Activated naive CD8-positive, alpha-beta T cell treated with anti-CD3 and anti-CD28 coated beads, Interleukin-2, amount 10 ng/mL, durations not matched to agents 7 days and 5 days (primary cell): ENCODE results near the gene EIF4E2. TPM values are rescaled to one million over a fixed set of nuclear protein-coding genes. Genes with fewer than 3 reads are reported as not detected.
A peak's percentile ranks its signal among the peaks of the same experiment; 100 is the strongest.
"Not testable (repeated sequence)": the region's sequence is repeated elsewhere in the genome, so short reads cannot be mapped to it uniquely, and the experiment has no call there.

Source experiments
- ATAC-seq: fragments of 150-1000 bp; cut with Tn5 transposase; one replicate; pipeline ENCODE4 v1.10.0; 2021; ENCODE audit warnings: low read depth, moderate library complexity
- POLR2A ChIA-PET: fragments of 350-600 bp; sonication (Branson Sonifier 250); formaldehyde crosslinking; loops from one replicate; lab custom pipeline; 2021; ENCODE audit warnings: antibody characterized with exemption; lab: Charles Lee
- DNase-seq: peaks from one replicate; pipeline ENCODE4 v3.0.0; 2021
- H3K27ac Mint-ChIP-seq: one replicate; pipeline ENCODE4 v1.8.0; 2022; ENCODE audit warnings: mild to moderate bottlenecking, mixed read lengths
- H3K27me3 Mint-ChIP-seq: one replicate; pipeline ENCODE4 v1.8.0; 2022; ENCODE audit warnings: mild to moderate bottlenecking, moderate library complexity, mixed read lengths
- H3K36me3 Mint-ChIP-seq: one replicate; pipeline ENCODE4 v1.8.0; 2021; ENCODE audit warnings: mild to moderate bottlenecking, mixed read lengths
- H3K4me1 Mint-ChIP-seq: one replicate; pipeline ENCODE4 v1.8.0; 2021; ENCODE audit warnings: mixed read lengths
- H3K4me3 Mint-ChIP-seq: one replicate; pipeline ENCODE4 v1.8.0; 2022; ENCODE audit warnings: mild to moderate bottlenecking, moderate library complexity, mixed read lengths
- H3K9me3 Mint-ChIP-seq: one replicate; pipeline ENCODE4 v1.8.0; 2021; ENCODE audit warnings: mixed read lengths
- total RNA-seq, 2 experiments: library from RNA; stranded (reverse); gene quantifications; one replicate each; pipeline ENCODE4 v1.2.3, GENCODE V29; 2021

Gene EIF4E2
- total RNA-seq, 2 experiments from 2014 or later = 61.0 to 65.2 TPM

- Mint-ChIP-seq H3K4me3 (no peak overlapping the region), H3K27me3 (no peaks in the 10 kb centered on the region), H3K9me3 (peaks cover 3% of the 10 kb centered on the region), H3K36me3 (peaks cover 24% of the 10 kb centered on the region), H3K27ac (no peak overlapping the region), H3K4me1 (peaks cover 28% of the 10 kb centered on the region)
- no peak for ATAC-seq
- no peak for DNase-seq
- POLR2A ChIA-PET = no interaction called here
These were observed 5.8 kb upstream of the EIF4E2 start for GRCh38 chr2:232544674-232545073.

DNA sequence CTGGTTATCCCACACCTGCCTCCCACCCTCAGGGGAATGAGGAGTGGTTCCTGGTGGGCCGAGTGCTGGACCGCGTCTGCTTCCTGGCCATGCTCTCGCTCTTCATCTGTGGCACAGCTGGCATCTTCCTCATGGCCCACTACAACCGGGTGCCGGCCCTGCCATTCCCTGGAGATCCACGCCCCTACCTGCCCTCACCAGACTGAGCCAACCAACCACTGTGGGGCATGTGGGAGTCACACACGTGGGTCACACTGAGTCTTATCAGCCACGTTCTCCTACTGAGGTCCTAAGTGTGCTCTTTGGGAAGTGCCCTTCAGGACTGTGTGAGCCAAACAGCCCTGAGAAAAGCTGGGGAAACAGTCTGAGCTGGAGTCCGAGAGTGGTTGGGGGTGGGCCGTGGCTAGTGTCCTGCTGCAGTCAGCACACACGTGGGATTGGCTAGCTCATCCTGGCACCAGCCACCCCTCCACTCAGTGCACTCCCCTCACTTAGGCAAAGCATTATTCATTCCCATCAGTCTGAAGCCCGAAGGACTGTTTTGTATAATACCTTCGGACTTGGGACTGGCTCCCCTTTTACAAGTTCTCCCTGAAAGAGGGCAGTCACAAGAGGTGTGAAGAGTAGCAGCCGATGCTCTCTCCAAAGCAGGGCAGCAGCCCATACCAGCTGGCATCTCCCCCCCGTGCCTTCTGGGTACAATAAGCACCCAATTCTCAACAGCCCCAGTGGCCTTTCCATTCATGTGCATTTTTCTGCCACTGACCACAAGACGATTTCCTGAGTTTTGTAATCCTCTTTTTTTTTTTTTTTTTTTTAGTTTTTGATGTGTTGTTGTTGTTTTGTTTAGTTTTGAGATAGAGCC, 4.7 kb upstream of the EIF4E2 start:
- Mint-ChIP-seq H3K9me3 (peaks cover 3% of the 10 kb centered on the region), H3K4me3 (no peak overlapping the region), H3K27me3 (no peaks in the 10 kb centered on the region), H3K4me1 (peaks cover 30% of the 10 kb centered on the region), H3K27ac (no peak overlapping the region), H3K36me3 (peaks cover 24% of the 10 kb centered on the region)
- POLR2A ChIA-PET = no interaction called here
- ATAC-seq (no peak), DNase-seq (no peak)

GRCh38 chr2:232547991-232548390, 2.5 kb upstream of the EIF4E2 start:
- Mint-ChIP-seq H3K27ac (no peak overlapping the region), H3K4me1 (peaks cover 42% of the 10 kb centered on the region), H3K36me3 (peaks cover 28% of the 10 kb centered on the region), H3K9me3 (peaks cover 3% of the 10 kb centered on the region), H3K27me3 (no peaks in the 10 kb centered on the region), H3K4me3 (peak overlapping the region; percentile 26)
- POLR2A ChIA-PET = no interaction called here
- DNase-seq = no peak
- no peak for ATAC-seq

DNA sequence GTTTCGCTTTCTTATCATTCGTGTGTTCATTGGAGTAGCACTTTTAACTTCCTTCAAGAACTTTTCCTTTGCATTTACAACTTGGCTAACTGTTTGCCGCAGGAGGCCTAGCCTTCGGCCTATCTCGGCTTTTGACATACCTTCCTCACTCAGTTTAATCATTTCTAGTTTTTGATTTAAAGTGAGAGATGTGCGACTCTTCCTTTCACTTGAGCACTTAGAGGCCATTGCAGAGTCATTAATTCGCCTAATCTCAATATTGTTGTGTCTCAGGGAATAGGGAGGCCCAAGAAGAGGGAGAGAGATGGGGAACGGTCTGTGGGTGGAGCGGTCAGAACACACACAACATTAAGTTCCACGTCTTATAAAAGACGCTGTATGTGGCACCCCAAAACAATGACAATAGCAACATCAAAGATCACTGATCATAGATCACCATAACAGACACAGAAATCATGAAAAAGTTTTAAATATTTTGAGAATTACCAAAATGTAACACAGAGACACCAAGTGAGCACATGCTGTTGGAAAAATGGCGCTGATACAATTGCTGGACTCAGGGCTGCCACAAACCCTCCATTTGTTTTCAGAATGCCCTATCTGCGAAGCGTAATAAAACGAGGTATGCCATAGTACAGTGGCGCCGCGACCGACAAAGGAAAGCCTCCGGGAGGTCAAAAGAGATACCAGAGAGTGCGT, 685 bp upstream of the EIF4E2 start:
- peaks cover 3% of the 10 kb centered on the region for H3K9me3 Mint-ChIP-seq
- H3K36me3 Mint-ChIP-seq = peaks cover 31% of the 10 kb centered on the region
- no peaks in the 10 kb centered on the region for H3K27me3 Mint-ChIP-seq
- POLR2A ChIA-PET = interaction anchor here (0.6 to 1.5 kb wide), 6 partner anchors 7 to 1086 kb away, joined by 3 to 7 read pairs (median 4); partner anchors contain the start of genes CHRNG and NCL
- ATAC-seq (no peak), DNase-seq (no peak)
- peak overlapping the region; percentile 99 for H3K4me3 Mint-ChIP-seq
- H3K4me1 Mint-ChIP-seq = peaks cover 55% of the 10 kb centered on the region
- H3K27ac Mint-ChIP-seq = peak overlapping the region; percentile 100

GRCh38 chr2:232551250-232551638, 755 bp downstream of the EIF4E2 start:
- no peak for ATAC-seq
- peaks cover 3% of the 10 kb centered on the region for H3K9me3 Mint-ChIP-seq
- POLR2A ChIA-PET = interaction anchor here (0.6 to 1.5 kb wide), 8 partner anchors 8 to 1087 kb away, joined by 3 to 7 read pairs (median 4); partner anchors contain the start of genes INPP5D, NCL and USP40
- H3K4me3 Mint-ChIP-seq = peak overlapping the region; percentile 99
- DNase-seq = no peak
- peaks cover 56% of the 10 kb centered on the region for H3K4me1 Mint-ChIP-seq
- peaks cover 32% of the 10 kb centered on the region for H3K36me3 Mint-ChIP-seq
- no peaks in the 10 kb centered on the region for H3K27me3 Mint-ChIP-seq
- H3K27ac Mint-ChIP-seq = peak overlapping the region; percentile 100

DNA sequence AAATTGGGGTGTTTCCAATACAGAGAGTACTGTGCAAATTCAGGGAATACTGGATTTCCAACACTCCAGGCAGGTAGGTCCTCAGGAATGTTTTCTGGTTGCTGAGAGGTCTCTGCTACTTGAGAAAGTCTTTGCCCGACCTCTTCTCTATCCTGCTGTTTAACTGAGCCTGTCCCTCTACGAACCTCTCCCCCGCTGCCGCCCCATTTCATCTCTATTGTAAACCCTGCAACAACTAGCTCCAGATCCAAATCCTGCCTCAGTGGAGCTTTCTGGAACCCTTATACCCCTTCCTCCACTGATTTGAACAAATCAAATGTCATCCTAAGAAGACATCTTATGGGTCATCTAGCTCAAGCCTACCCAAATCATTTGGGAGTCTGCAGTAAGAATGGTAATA, 1.3 kb downstream of the EIF4E2 start:
- peaks cover 31% of the 10 kb centered on the region for H3K36me3 Mint-ChIP-seq

GRCh38 chr2:232556426-232556825, 5.9 kb downstream of the EIF4E2 start:
- H3K27ac Mint-ChIP-seq = no peak overlapping the region

More for the DNA sequence above, 1.3 kb downstream of the EIF4E2 start:
- Mint-ChIP-seq H3K4me1 (peaks cover 57% of the 10 kb centered on the region), H3K27me3 (no peaks in the 10 kb centered on the region), H3K9me3 (peaks cover 3% of the 10 kb centered on the region), H3K27ac (peak overlapping the region; percentile 35), H3K4me3 (peak overlapping the region; percentile 99)
- ATAC-seq (no peak), DNase-seq (no peak)
- POLR2A ChIA-PET = interaction anchor here (1.2 kb wide), 1 partner anchor 27 kb away, joined by 6 read pairs; no protein-coding TSS in a partner anchor

DNA sequence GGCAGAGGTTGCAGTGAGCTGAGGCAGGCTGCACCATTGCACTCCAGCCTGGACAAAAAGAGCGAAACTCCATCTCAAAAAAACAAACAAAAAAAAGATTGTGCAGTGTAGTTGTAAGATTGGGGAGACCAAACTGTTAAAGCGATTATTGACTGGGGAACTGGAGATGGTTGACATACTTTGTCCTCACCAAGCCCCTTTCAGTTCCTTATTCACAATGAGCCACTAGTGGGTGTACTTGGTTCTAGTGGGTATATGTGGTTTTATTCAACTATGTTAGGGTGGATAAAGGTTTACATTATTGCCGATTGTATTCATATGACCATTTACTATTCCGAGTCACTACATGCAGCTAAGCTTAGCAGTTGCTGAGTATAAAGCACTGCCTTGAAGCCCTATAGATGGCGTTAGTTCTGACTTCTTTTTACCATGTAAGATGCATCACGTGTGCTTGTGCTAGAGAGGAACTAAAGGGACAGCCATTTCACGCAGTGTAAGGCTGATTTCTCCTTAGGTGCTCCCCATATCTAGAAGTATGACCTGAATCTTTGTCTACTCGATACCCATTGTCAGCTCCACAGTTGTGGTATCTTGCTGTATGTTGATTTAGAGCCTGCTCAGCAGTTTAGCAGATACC, 12.1 kb downstream of the EIF4E2 start:
- no peak for DNase-seq
- POLR2A ChIA-PET = interaction anchor here (1.7 kb wide), 1 partner anchor 12 kb away, joined by 7 read pairs; the partner anchor contains the start of genes EIF4E2 and TIGD1
- Mint-ChIP-seq H3K27ac (no peak overlapping the region), H3K9me3 (no peaks in the 10 kb centered on the region), H3K36me3 (peaks cover 35% of the 10 kb centered on the region), H3K4me1 (peaks cover 4% of the 10 kb centered on the region), H3K4me3 (no peak overlapping the region), H3K27me3 (no peaks in the 10 kb centered on the region)
- no peak for ATAC-seq

More at GRCh38 chr2:232556426-232556825, 5.9 kb downstream of the EIF4E2 start:
- DNase-seq = no peak
- Mint-ChIP-seq H3K27me3 (no peaks in the 10 kb centered on the region), H3K9me3 (no peaks in the 10 kb centered on the region), H3K4me1 (peaks cover 30% of the 10 kb centered on the region), H3K36me3 (peaks cover 31% of the 10 kb centered on the region), H3K4me3 (no peak overlapping the region)
- no peak for ATAC-seq
- POLR2A ChIA-PET = no interaction called here

DNA sequence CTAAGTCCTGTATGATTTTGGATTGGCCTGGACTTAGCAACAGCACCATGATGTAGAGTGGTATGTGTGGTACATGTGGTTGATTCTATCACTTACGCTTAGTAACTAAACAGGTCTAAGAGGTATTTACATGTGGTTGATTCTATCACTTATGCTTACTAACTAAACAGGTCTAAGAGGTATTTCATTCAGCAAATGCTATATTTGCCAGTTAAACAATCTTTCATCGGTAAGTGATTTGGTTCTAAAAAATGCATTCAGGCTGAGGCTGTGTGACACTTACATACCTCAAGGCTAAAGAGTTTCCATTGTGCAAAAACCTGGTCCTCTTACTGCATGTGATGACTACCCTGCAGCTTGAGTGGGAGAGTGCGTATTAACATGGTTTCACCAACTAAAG, 13.1 kb downstream of the EIF4E2 start:
- ATAC-seq = no peak
- Mint-ChIP-seq H3K9me3 (no peaks in the 10 kb centered on the region), H3K36me3 (peaks cover 37% of the 10 kb centered on the region), H3K27me3 (no peaks in the 10 kb centered on the region), H3K4me3 (no peak overlapping the region), H3K27ac (no peak overlapping the region), H3K4me1 (peaks cover 4% of the 10 kb centered on the region)
- no peak for DNase-seq
- POLR2A ChIA-PET = interaction anchor here (1.7 kb wide), 1 partner anchor 13 kb away, joined by 7 read pairs; the partner anchor contains the start of genes EIF4E2 and TIGD1

DNA sequence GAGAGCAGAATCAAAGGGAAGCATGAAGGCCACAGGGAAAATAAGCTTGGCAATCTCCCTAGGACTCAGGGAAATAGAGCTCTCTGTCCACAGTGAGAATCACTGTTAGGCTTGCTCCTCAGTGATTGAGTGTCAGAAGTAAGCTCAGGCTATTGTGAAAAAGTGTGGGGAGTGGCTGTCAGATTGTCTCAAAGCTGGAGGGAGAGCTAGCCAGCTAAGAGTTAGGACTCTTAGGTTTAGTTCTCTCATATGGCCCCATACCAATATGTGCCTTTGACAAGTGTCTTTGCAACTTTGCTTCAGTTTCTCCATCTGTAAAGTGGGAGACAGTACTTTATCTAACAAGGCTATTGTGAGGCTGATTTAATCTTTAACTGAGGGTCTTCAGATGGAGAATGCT, 17.2 kb downstream of the EIF4E2 start:
- DNase-seq = no peak
- POLR2A ChIA-PET = no interaction called here
- no peaks in the 10 kb centered on the region for H3K9me3 Mint-ChIP-seq
- no peak overlapping the region for H3K4me3 Mint-ChIP-seq
- H3K36me3 Mint-ChIP-seq = peaks cover 30% of the 10 kb centered on the region
- H3K27me3 Mint-ChIP-seq = no peaks in the 10 kb centered on the region
- ATAC-seq = no peak
- H3K4me1 Mint-ChIP-seq = peaks cover 4% of the 10 kb centered on the region
- H3K27ac Mint-ChIP-seq = no peak overlapping the region

- ATAC-seq = no peak
- POLR2A ChIA-PET = no interaction called here
- no peaks in the 10 kb centered on the region for H3K9me3 Mint-ChIP-seq
- H3K4me1 Mint-ChIP-seq = peaks cover 3% of the 10 kb centered on the region
- H3K36me3 Mint-ChIP-seq = peaks cover 30% of the 10 kb centered on the region
- H3K27ac Mint-ChIP-seq = no peak overlapping the region
- DNase-seq = no peak
- H3K4me3 Mint-ChIP-seq = no peak overlapping the region
- no peaks in the 10 kb centered on the region for H3K27me3 Mint-ChIP-seq
These were observed 17.7 kb downstream of the EIF4E2 start for GRCh38 chr2:232568161-232568560.

DNA sequence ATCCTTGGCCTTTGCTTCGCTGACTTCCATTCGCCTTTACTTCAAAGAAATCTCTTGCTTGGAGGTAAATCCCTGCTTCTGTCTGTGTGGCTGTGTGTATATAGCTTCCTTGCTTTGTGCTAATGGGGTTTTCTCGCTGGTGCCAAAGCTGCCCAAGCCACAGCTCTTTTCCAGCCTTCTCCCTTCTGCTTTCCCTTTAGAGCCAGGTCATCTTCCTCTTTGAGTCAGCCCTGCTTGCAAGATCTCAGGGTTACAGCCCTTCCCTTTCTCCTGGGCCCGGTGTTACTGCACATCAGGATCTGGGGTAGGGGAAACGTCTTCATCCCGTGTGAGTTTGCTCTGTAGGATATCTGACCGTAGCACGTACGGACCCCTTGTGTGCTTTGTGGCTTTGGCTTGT, 19.1 kb downstream of the EIF4E2 start:
- Mint-ChIP-seq H3K4me3 (no peak overlapping the region), H3K27ac (no peak overlapping the region), H3K36me3 (peaks cover 34% of the 10 kb centered on the region), H3K9me3 (no peaks in the 10 kb centered on the region), H3K4me1 (no peaks in the 10 kb centered on the region), H3K27me3 (no peaks in the 10 kb centered on the region)
- DNase-seq (no peak), ATAC-seq (no peak)
- POLR2A ChIA-PET = no interaction called here

- DNase-seq, H3K27me3 Mint-ChIP-seq, ATAC-seq, H3K4me1 Mint-ChIP-seq, H3K9me3 Mint-ChIP-seq, H3K4me3 Mint-ChIP-seq, H3K27ac Mint-ChIP-seq: not testable (repeated sequence)
- peaks cover 32% of the 10 kb centered on the region for H3K36me3 Mint-ChIP-seq
- POLR2A ChIA-PET = interaction anchor here (0.7 kb wide), 1 partner anchor 48 kb away, joined by 3 read pairs; no protein-coding TSS in a partner anchor
These were observed 20.0 kb downstream of the EIF4E2 start for GRCh38 chr2:232570481-232570880.
